Measurements from ENCODE around the gene HEMK1. TPM values are rescaled to one million over a fixed set of nuclear protein-coding genes. Genes with fewer than 3 reads are reported as not detected.

HEMK1 gene
- total RNA-seq, 1 experiment from 2014 or later = 12.5 TPM

DNA sequence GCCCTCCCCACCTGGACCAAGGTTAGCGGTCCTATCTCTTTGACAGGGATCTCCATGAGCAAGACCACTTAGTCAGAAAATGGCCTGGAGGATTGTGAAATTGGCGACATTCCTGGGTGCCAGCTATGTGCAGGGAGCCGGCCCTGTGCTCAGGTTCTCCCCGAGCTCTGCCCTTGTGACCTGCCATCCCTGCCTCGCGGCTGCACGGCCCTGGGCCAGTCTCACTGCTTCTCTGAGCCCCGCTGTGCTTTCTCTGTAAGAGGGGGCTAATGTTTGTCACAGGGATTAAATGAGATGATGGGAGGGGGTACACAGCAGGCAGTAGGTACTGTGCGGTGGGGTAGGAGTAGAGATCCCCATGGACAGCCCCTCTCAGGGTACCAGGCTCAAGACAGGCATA is 16.7 kb upstream of the HEMK1 start:
- Histone ChIP-seq H3K23ac (ENCODE audit: insufficient read length, low read depth, low read length) (no peak overlapping the region), H2AFZ (ENCODE audit: low read length) (no peak overlapping the region), H2BK120ac (ENCODE audit: low read depth, low read length, poor library complexity, severe bottlenecking) (no peak overlapping the region), H4K5ac (ENCODE audit: insufficient read length, low read depth, low read length) (no peak overlapping the region), H3K9me3 (ENCODE audit: control insufficient read depth, low read depth, low read length) (no peaks in the 10 kb centered on the region), H2BK20ac (ENCODE audit: low read depth, low read length, poor library complexity, severe bottlenecking) (no peak overlapping the region), H4K91ac (ENCODE audit: insufficient read length, low read depth, low read length) (no peak overlapping the region), H3K9ac (ENCODE audit: extremely low read depth, insufficient read length, low read length) (no peak overlapping the region), H3K79me1 (ENCODE audit: insufficient read depth, low read depth, low read length, poor library complexity, severe bottlenecking) (no peaks in the 10 kb centered on the region), H2BK5ac (ENCODE audit: insufficient read length, low read length) (no peak overlapping the region), H3K27me3 (ENCODE audit: insufficient read depth, low read length) (no peaks in the 10 kb centered on the region), H3K14ac (ENCODE audit: insufficient read depth, low read length) (no peak overlapping the region), H3T11ph (ENCODE audit: low read length) (no peak overlapping the region), H2BK12ac (ENCODE audit: insufficient read length, low read depth, low read length) (no peak overlapping the region), H3K4ac (ENCODE audit: low read depth, low read length) (no peak overlapping the region), H3K56ac (ENCODE audit: insufficient read length, low read depth, low read length) (no peak overlapping the region), H3K4me1 (ENCODE audit: insufficient read depth, low read length) (no peaks in the 10 kb centered on the region), H4K20me1 (ENCODE audit: control insufficient read depth, insufficient read depth, insufficient read length) (no peaks in the 10 kb centered on the region), H3K27ac (ENCODE audit: insufficient read length, low read depth, low read length) (no peak overlapping the region), H2AK5ac (ENCODE audit: insufficient read length, low read length) (no peak overlapping the region), H3K23me2 (ENCODE audit: insufficient read length, low read depth, low read length, poor library complexity, severe bottlenecking) (no peaks in the 10 kb centered on the region), H3K79me2 (ENCODE audit: insufficient read depth, low read length) (no peaks in the 10 kb centered on the region), H3K4me2 (ENCODE audit: insufficient read depth, insufficient read length, low read length) (no peak overlapping the region), H2BK15ac (ENCODE audit: low read depth, low read length) (no peak overlapping the region), H3K18ac (ENCODE audit: insufficient read length, low read depth, low read length) (no peak overlapping the region), H4K8ac (replicated peaks; ENCODE audit: insufficient read length, low read depth, low read length) (no peak overlapping the region)
- H3K4me1 Mint-ChIP-seq = peaks cover 15 to 22% of the 10 kb centered on the region in 2 experiments
- H3K27me3 Mint-ChIP-seq (ENCODE audit: low read depth) = peaks cover 19% of the 10 kb centered on the region
- no peaks in the 10 kb centered on the region for H3K36me3 Mint-ChIP-seq (ENCODE audit: insufficient read depth in 1 of 3, low read depth in 3 of 3)
- H3K27ac Mint-ChIP-seq = peak overlapping the region in 1 of 3 experiments; percentile 89; a peak in 2 of 7 replicates
- TF ChIP-seq, protein P1, sequence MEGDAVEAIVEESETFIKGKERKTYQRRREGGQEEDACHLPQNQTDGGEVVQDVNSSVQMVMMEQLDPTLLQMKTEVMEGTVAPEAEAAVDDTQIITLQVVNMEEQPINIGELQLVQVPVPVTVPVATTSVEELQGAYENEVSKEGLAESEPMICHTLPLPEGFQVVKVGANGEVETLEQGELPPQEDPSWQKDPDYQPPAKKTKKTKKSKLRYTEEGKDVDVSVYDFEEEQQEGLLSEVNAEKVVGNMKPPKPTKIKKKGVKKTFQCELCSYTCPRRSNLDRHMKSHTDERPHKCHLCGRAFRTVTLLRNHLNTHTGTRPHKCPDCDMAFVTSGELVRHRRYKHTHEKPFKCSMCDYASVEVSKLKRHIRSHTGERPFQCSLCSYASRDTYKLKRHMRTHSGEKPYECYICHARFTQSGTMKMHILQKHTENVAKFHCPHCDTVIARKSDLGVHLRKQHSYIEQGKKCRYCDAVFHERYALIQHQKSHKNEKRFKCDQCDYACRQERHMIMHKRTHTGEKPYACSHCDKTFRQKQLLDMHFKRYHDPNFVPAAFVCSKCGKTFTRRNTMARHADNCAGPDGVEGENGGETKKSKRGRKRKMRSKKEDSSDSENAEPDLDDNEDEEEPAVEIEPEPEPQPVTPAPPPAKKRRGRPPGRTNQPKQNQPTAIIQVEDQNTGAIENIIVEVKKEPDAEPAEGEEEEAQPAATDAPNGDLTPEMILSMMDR (conservative IDR thresholded peaks at IDR 0.05) = no peak
- no peak overlapping the region for H3K4me3 Mint-ChIP-seq
- WGBS (ENCODE audit: extremely low coverage, insufficient read length, low lambda C conversion rate) = no CpG with 5 or more reads among the region's 9 CpGs
- no peaks in the 10 kb centered on the region for H3K9me3 Mint-ChIP-seq
- no peak for DNase-seq

Measured in H9 (cell line).